Sigmoid colon (tissue), 3 donors: ENCODE measurements around the gene JAKMIP2.

Experiments used
- POLR2A ChIP-seq, 2 donors: fragments of 450-650 bp; IDR thresholded peaks; one replicate each; pipeline ENCODE4 v1.6.1; 2016; ENCODE audit warnings: antibody characterized with exemption in 2 of 2, mild to moderate bottlenecking in 2 of 2, moderate library complexity in 2 of 2
- TF ChIP-seq, protein P1 (sequence below), 4 experiments: fragments of 450-650 bp in 3 of 4; fragments of 200-600 bp in 1 of 4; IDR thresholded peaks; one replicate each; pipeline ENCODE4 v1.5.1; 2016 to 2019; ENCODE audit warnings: antibody characterized with exemption in 4 of 4, mild to moderate bottlenecking in 3 of 4, moderate library complexity in 2 of 4

DNA sequence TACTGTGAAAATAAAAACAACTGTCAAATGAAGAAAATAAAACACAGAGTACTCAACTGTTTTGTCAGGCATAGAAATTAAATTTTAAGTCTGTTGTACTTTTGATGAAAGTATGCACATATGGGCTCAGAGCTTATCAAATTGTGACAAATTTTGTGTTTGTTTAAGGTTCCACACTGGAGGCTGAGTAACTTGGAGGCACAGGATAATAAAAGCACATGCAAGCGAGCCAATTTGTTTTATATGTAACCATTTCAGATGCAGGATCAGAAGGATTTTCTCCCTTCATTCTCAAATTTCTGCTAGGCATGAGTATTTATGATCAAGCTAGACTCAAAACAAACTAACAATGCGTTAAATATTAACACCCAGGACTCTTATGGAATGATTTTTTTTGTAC, 87.8 kb downstream of the JAKMIP2 start:
- TF ChIP-seq, protein P1, sequence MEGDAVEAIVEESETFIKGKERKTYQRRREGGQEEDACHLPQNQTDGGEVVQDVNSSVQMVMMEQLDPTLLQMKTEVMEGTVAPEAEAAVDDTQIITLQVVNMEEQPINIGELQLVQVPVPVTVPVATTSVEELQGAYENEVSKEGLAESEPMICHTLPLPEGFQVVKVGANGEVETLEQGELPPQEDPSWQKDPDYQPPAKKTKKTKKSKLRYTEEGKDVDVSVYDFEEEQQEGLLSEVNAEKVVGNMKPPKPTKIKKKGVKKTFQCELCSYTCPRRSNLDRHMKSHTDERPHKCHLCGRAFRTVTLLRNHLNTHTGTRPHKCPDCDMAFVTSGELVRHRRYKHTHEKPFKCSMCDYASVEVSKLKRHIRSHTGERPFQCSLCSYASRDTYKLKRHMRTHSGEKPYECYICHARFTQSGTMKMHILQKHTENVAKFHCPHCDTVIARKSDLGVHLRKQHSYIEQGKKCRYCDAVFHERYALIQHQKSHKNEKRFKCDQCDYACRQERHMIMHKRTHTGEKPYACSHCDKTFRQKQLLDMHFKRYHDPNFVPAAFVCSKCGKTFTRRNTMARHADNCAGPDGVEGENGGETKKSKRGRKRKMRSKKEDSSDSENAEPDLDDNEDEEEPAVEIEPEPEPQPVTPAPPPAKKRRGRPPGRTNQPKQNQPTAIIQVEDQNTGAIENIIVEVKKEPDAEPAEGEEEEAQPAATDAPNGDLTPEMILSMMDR (IDR thresholded peaks at IDR 0.05) = no peak
- no peak for TF ChIP-seq POLR2A (IDR thresholded peaks at IDR 0.05)
